ENCODE measurements around the gene LETM1.

- TF ChIP-seq EZH2phosphoT487 (IDR thresholded peaks at IDR 0.05) (no peak), EZH2 (IDR thresholded peaks at IDR 0.05) (no peak)
- TF ChIP-seq, protein P1, sequence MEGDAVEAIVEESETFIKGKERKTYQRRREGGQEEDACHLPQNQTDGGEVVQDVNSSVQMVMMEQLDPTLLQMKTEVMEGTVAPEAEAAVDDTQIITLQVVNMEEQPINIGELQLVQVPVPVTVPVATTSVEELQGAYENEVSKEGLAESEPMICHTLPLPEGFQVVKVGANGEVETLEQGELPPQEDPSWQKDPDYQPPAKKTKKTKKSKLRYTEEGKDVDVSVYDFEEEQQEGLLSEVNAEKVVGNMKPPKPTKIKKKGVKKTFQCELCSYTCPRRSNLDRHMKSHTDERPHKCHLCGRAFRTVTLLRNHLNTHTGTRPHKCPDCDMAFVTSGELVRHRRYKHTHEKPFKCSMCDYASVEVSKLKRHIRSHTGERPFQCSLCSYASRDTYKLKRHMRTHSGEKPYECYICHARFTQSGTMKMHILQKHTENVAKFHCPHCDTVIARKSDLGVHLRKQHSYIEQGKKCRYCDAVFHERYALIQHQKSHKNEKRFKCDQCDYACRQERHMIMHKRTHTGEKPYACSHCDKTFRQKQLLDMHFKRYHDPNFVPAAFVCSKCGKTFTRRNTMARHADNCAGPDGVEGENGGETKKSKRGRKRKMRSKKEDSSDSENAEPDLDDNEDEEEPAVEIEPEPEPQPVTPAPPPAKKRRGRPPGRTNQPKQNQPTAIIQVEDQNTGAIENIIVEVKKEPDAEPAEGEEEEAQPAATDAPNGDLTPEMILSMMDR (IDR thresholded peaks at IDR 0.05) = no peak
Measured at GRCh38 chr4:1813915-1814314, 42.0 kb downstream of the LETM1 start.

Measured in neural progenitor cell (in vitro differentiated cells).